ENCODE measurements around the gene NUTM1.
"Not testable (repeated sequence)": the region's sequence is repeated elsewhere in the genome, so short reads cannot be mapped to it uniquely, and the experiment has no call there.

NUTM1 gene

GRCh38 chr15:34364041-34364440 lies 20.9 kb downstream of the NUTM1 start:
- Mint-ChIP-seq H3K4me3 (no peak overlapping the region), H3K27ac (no peak overlapping the region)

GRCh38 chr15:34365091-34365825 lies 22.1 kb downstream of the NUTM1 start:
- Mint-ChIP-seq H3K27ac (peak overlapping the region; percentile 20), H3K36me3 (peaks cover 11% of the 10 kb centered on the region), H3K9me3 (no peaks in the 10 kb centered on the region), H3K4me1 (peaks cover 36% of the 10 kb centered on the region), H3K27me3 (no peaks in the 10 kb centered on the region), H3K4me3 (peak overlapping the region; percentile 96)
- ATAC-seq (ENCODE audit: low read depth) (no peak), DNase-seq (ENCODE audit: low spot score in 2 of 2) (no peak)

More at GRCh38 chr15:34364041-34364440, 20.9 kb downstream of the NUTM1 start:
- H3K9me3 Mint-ChIP-seq: no peaks in the 10 kb centered on the region
- H3K27me3 Mint-ChIP-seq: no peaks in the 10 kb centered on the region
- peaks cover 31% of the 10 kb centered on the region for H3K4me1 Mint-ChIP-seq
- no peak for ATAC-seq (ENCODE audit: low read depth)
- H3K36me3 Mint-ChIP-seq: peaks cover 14% of the 10 kb centered on the region
- no peak for DNase-seq (ENCODE audit: low spot score in 2 of 2)

- H3K27me3 Mint-ChIP-seq: no peaks in the 10 kb centered on the region
- peak overlapping the region; percentile 84 for H3K27ac Mint-ChIP-seq
- ATAC-seq (ENCODE audit: low read depth) (no peak), DNase-seq (ENCODE audit: low spot score in 2 of 2) (no peak)
- peaks cover 36% of the 10 kb centered on the region for H3K4me1 Mint-ChIP-seq
- H3K4me3 Mint-ChIP-seq: peak overlapping the region; percentile 96
- H3K36me3 Mint-ChIP-seq: peaks cover 11% of the 10 kb centered on the region
- H3K9me3 Mint-ChIP-seq: no peaks in the 10 kb centered on the region
Measured at GRCh38 chr15:34365836-34366235, 22.7 kb downstream of the NUTM1 start.

GRCh38 chr15:34366271-34367065 lies 23.4 kb downstream of the NUTM1 start:
- DNase-seq (ENCODE audit: low spot score in 2 of 2): no peak
- no peak for ATAC-seq (ENCODE audit: low read depth)
- Mint-ChIP-seq H3K4me3 (peak overlapping the region; percentile 96), H3K27me3 (no peaks in the 10 kb centered on the region), H3K4me1 (peaks cover 36% of the 10 kb centered on the region), H3K36me3 (peaks cover 8% of the 10 kb centered on the region), H3K9me3 (peaks cover under 1% of the 10 kb centered on the region), H3K27ac (peak overlapping the region; percentile 84)

- peak within 1 kb of the TSS; percentile 96 for H3K4me3 Mint-ChIP-seq
- peak; percentile 84 to 87 for DNase-seq (ENCODE audit: low spot score in 2 of 2)
- peaks cover 1% of the 10 kb centered on the region for H3K9me3 Mint-ChIP-seq
- H3K4me1 Mint-ChIP-seq: peaks cover 36% of the 10 kb centered on the region
- peaks cover 9% of the 10 kb centered on the region for H3K36me3 Mint-ChIP-seq
- ATAC-seq (ENCODE audit: low read depth): peak; percentile 83
- peak within 1 kb of the TSS; percentile 84 for H3K27ac Mint-ChIP-seq
- no peaks in the 10 kb centered on the region for H3K27me3 Mint-ChIP-seq
Measured at GRCh38 chr15:34367101-34368081, 24.3 kb downstream of the NUTM1 start, which contains the start of gene LPCAT4. Gene LPCAT4 (minus strand): TSS chr15:34367196. CDS start chr15:34367100, 96 bp downstream.

GRCh38 chr15:34370129-34370528 lies 27.0 kb downstream of the NUTM1 start:
- DNase-seq (ENCODE audit: low spot score in 2 of 2) (no peak), ATAC-seq (ENCODE audit: low read depth) (no peak)
- peaks cover 1% of the 10 kb centered on the region for H3K9me3 Mint-ChIP-seq
- H3K27me3 Mint-ChIP-seq: no peaks in the 10 kb centered on the region
- peaks cover 27% of the 10 kb centered on the region for H3K4me1 Mint-ChIP-seq
- H3K36me3 Mint-ChIP-seq: peaks cover 4% of the 10 kb centered on the region
- no peak overlapping the region for H3K4me3 Mint-ChIP-seq
- H3K27ac Mint-ChIP-seq: peak overlapping the region; percentile 53

- ATAC-seq (ENCODE audit: low read depth) (no peak), DNase-seq (ENCODE audit: low spot score in 2 of 2) (no peak)
- Mint-ChIP-seq H3K27ac (no peak overlapping the region), H3K4me1 (peaks cover 24% of the 10 kb centered on the region), H3K9me3 (peaks cover 1% of the 10 kb centered on the region), H3K27me3 (no peaks in the 10 kb centered on the region), H3K36me3 (peaks cover 4% of the 10 kb centered on the region), H3K4me3 (no peak overlapping the region)
Measured at GRCh38 chr15:34370643-34371042, 27.5 kb downstream of the NUTM1 start.

- Mint-ChIP-seq H3K4me1 (peaks cover 5% of the 10 kb centered on the region), H3K27ac (no peak overlapping the region), H3K4me3 (no peak overlapping the region), H3K27me3 (no peaks in the 10 kb centered on the region), H3K36me3 (peaks cover 4% of the 10 kb centered on the region), H3K9me3 (peaks cover 1% of the 10 kb centered on the region)
- ATAC-seq (ENCODE audit: low read depth) (no peak), DNase-seq (ENCODE audit: low spot score in 2 of 2) (no peak)
Measured at GRCh38 chr15:34373951-34374350, 30.8 kb downstream of the NUTM1 start.

GRCh38 chr15:34374816-34375215 lies 31.7 kb downstream of the NUTM1 start:
- ATAC-seq (ENCODE audit: low read depth) (no peak), DNase-seq (ENCODE audit: low spot score in 2 of 2) (no peak)
- H3K4me3 Mint-ChIP-seq: no peak overlapping the region
- H3K27me3 Mint-ChIP-seq: no peaks in the 10 kb centered on the region
- no peak overlapping the region for H3K27ac Mint-ChIP-seq
- H3K9me3 Mint-ChIP-seq: peaks cover 1% of the 10 kb centered on the region
- peaks cover 4% of the 10 kb centered on the region for H3K36me3 Mint-ChIP-seq
- peaks cover under 1% of the 10 kb centered on the region for H3K4me1 Mint-ChIP-seq

- not testable (repeated sequence) for H3K4me3 Mint-ChIP-seq; ATAC-seq (ENCODE audit: low read depth); H3K27me3 Mint-ChIP-seq; H3K27ac Mint-ChIP-seq; H3K4me1 Mint-ChIP-seq; DNase-seq (ENCODE audit: low spot score in 2 of 2); H3K36me3 Mint-ChIP-seq; H3K9me3 Mint-ChIP-seq
Measured at GRCh38 chr15:34375541-34375940, 32.4 kb downstream of the NUTM1 start.

- no peak for DNase-seq (ENCODE audit: low spot score in 2 of 2)
- H3K27ac Mint-ChIP-seq: no peak overlapping the region
- no peaks in the 10 kb centered on the region for H3K27me3 Mint-ChIP-seq
- no peaks in the 10 kb centered on the region for H3K36me3 Mint-ChIP-seq
- no peaks in the 10 kb centered on the region for H3K9me3 Mint-ChIP-seq
- ATAC-seq (ENCODE audit: low read depth): no peak
- no peak overlapping the region for H3K4me3 Mint-ChIP-seq
- H3K4me1 Mint-ChIP-seq: no peaks in the 10 kb centered on the region
Measured at GRCh38 chr15:34376856-34377255, 33.7 kb downstream of the NUTM1 start.

- not testable (repeated sequence) for H3K4me1 Mint-ChIP-seq; H3K36me3 Mint-ChIP-seq; ATAC-seq (ENCODE audit: low read depth)
Measured at GRCh38 chr15:34380491-34380890, 37.4 kb downstream of the NUTM1 start.

GRCh38 chr15:34381829-34382521 lies 38.9 kb downstream of the NUTM1 start:
- not testable (repeated sequence) for H3K27ac Mint-ChIP-seq; H3K27me3 Mint-ChIP-seq; H3K4me1 Mint-ChIP-seq; H3K36me3 Mint-ChIP-seq; DNase-seq (ENCODE audit: low spot score in 2 of 2); ATAC-seq (ENCODE audit: low read depth); H3K9me3 Mint-ChIP-seq; H3K4me3 Mint-ChIP-seq

More at GRCh38 chr15:34380491-34380890, 37.4 kb downstream of the NUTM1 start:
- H3K27me3 Mint-ChIP-seq; H3K9me3 Mint-ChIP-seq; H3K4me3 Mint-ChIP-seq; DNase-seq (ENCODE audit: low spot score in 2 of 2); H3K27ac Mint-ChIP-seq: not testable (repeated sequence)

All from memory B cell (primary cell).